A673 (cell line): ENCODE measurements around the gene ESD. TPM values are rescaled to one million over a fixed set of nuclear protein-coding genes. Genes with fewer than 3 reads are reported as not detected.

Source experiments
- BruUV-seq: library from RNA; stranded (reverse); fragments of 400-500 nt; replicated peaks from 2 replicates; lab custom pipeline; 2021; lab: Mats Ljungman, UMichigan
- CTCF ChIA-PET: fragments of 300-600 bp; sonication (Branson Sonifier 250); formaldehyde crosslinking; loops from one replicate; lab custom pipeline; 2022; ENCODE audit warnings: antibody characterized with exemption; lab: Charles Lee
- POLR2A ChIA-PET: fragments of 300-600 bp; sonication (Branson Sonifier 250); formaldehyde crosslinking; loops from one replicate; lab custom pipeline; 2022; ENCODE audit warnings: antibody characterized with exemption; ENCODE audit not compliant: low non-redundant PET; lab: Charles Lee
- DNase-seq: peaks from one replicate; pipeline ENCODE4 v3.0.0-alpha.2; 2015; ENCODE audit warnings: low spot score
- H3K27ac ChIP-seq: fragments of 200-600 bp; sonication (generic); 2 replicates; pipeline ENCODE4 v1.5.1; 2016; ENCODE audit warnings: mixed run types, low read depth, mild to moderate bottlenecking, mixed read lengths, antibody characterized with exemption, low read length; ENCODE audit not compliant: poor library complexity, severe bottlenecking
- H3K27me3 ChIP-seq: fragments of 200-600 bp; sonication (generic); replicated peaks from 2 replicates; pipeline ENCODE4 v1.6.1; 2017; ENCODE audit warnings: mixed run types, low read depth, mild to moderate bottlenecking, mixed read lengths, antibody characterized with exemption, low read length; ENCODE audit not compliant: insufficient read depth, poor library complexity
- H3K36me3 ChIP-seq: fragments of 200-600 bp; sonication (generic); 2 replicates; pipeline ENCODE4 v1.6.1; 2016; ENCODE audit warnings: mixed run types, mild to moderate bottlenecking, mixed read lengths, antibody characterized with exemption, low read length; ENCODE audit not compliant: insufficient read depth, poor library complexity, severe bottlenecking
- H3K4me1 ChIP-seq: fragments of 200-600 bp; sonication (generic); 2 replicates; pipeline ENCODE4 v1.6.1; 2017; ENCODE audit warnings: mixed run types, mild to moderate bottlenecking, mixed read lengths, antibody characterized with exemption, low read length; ENCODE audit not compliant: insufficient read depth, poor library complexity, severe bottlenecking
- H3K4me3 ChIP-seq: fragments of 200-600 bp; sonication (generic); 2 replicates; pipeline ENCODE4 v1.5.1; 2016; ENCODE audit warnings: low read depth, mixed run types, mild to moderate bottlenecking, mixed read lengths, low read length; ENCODE audit not compliant: poor library complexity, severe bottlenecking
- H3K9me3 ChIP-seq: fragments of 200-600 bp; sonication (generic); 2 replicates; pipeline ENCODE4 v1.6.1; 2016; ENCODE audit warnings: mixed run types, low read depth, mild to moderate bottlenecking, mixed read lengths, antibody characterized with exemption, low read length; ENCODE audit not compliant: poor library complexity, severe bottlenecking
- CTCF ChIP-seq: fragments of 300-800, 200-600 bp; sonication (generic); conservative IDR thresholded peaks from 2 replicates; pipeline ENCODE4 v1.5.1; 2017; ENCODE audit warnings: low read depth, mild to moderate bottlenecking, antibody characterized with exemption, low read length, moderate library complexity, mixed read lengths
- EZH2 ChIP-seq: fragments of 200-600 bp; sonication (generic); IDR thresholded peaks from 2 replicates; pipeline ENCODE4 v1.6.1; 2017; ENCODE audit warnings: borderline replicate concordance, low read depth, mild to moderate bottlenecking, mixed read lengths, antibody characterized with exemption, low read length; ENCODE audit not compliant: poor library complexity, severe bottlenecking
- intact Hi-C: fragments of 100-400 bp; cut with micrococcal nuclease; formaldehyde crosslinking; loops from one replicate; pipeline ENCODE4 v1.10.0; 2022; ENCODE audit not compliant: unreplicated experiment
- total RNA-seq: library from RNA; stranded (reverse); gene quantifications from 2 replicates; pipeline ENCODE4 v1.2.3, GENCODE V29; 2021

ESD gene
- total RNA-seq, 1 experiment from 2014 or later: 167 TPM

GRCh38 chr13:46817838-46818476, 21.0 kb upstream of the ESD start:
- ChIA-PET CTCF (interaction anchor here (0.6 kb wide), 1 partner anchor 16 kb away, joined by 5 read pairs; no protein-coding TSS in a partner anchor), POLR2A (no interaction called here)
- no peaks in the 10 kb centered on the region for H3K27me3 ChIP-seq
- no peak overlapping the region for H3K27ac ChIP-seq
- no peak for DNase-seq
- BruUV-seq: no TSS peak
- no peaks in the 10 kb centered on the region for H3K4me1 ChIP-seq
- H3K36me3 ChIP-seq: no peaks in the 10 kb centered on the region
- no peaks in the 10 kb centered on the region for H3K9me3 ChIP-seq
- TF ChIP-seq CTCF (no peak), EZH2 (no peak)
- intact Hi-C loops: no loop called here
- no peak overlapping the region for H3K4me3 ChIP-seq

- ChIA-PET POLR2A (no interaction called here), CTCF (no interaction called here)
- Histone ChIP-seq H3K36me3 (no peaks in the 10 kb centered on the region), H3K9me3 (peaks cover 4% of the 10 kb centered on the region), H3K27me3 (no peaks in the 10 kb centered on the region), H3K4me1 (no peaks in the 10 kb centered on the region), H3K27ac (no peak overlapping the region), H3K4me3 (no peak overlapping the region)
- TF ChIP-seq EZH2: no peak
- TF ChIP-seq CTCF: no peak
- intact Hi-C loops: no loop called here
- no peak for DNase-seq
- no TSS peak for BruUV-seq
These were observed 20.1 kb upstream of the ESD start for GRCh38 chr13:46817095-46817494.

GRCh38 chr13:46816371-46816770, 19.4 kb upstream of the ESD start:
- Histone ChIP-seq H3K4me1 (no peaks in the 10 kb centered on the region), H3K27ac (no peak overlapping the region), H3K27me3 (no peaks in the 10 kb centered on the region), H3K36me3 (no peaks in the 10 kb centered on the region), H3K4me3 (no peak overlapping the region), H3K9me3 (peaks cover 6% of the 10 kb centered on the region)
- ChIA-PET POLR2A (interaction anchor here (0.6 kb wide), 1 partner anchor 145 kb away, joined by 3 read pairs; no protein-coding TSS in a partner anchor), CTCF (no interaction called here)
- intact Hi-C loops: no loop called here
- no TSS peak for BruUV-seq
- TF ChIP-seq CTCF: no peak
- no peak for TF ChIP-seq EZH2
- no peak for DNase-seq
